Mesendoderm (in vitro differentiated cells): ENCODE data around the gene FN3K.
"Not testable (repeated sequence)": the region's sequence is repeated elsewhere in the genome, so short reads cannot be mapped to it uniquely, and the experiment has no call there.

Source experiments
- DNase-seq: peaks from one replicate; pipeline ENCODE4 v3.0.0; 2013
- H2AK5ac ChIP-seq: 2 replicates; pipeline ENCODE4 v1.6.1; 2013; ENCODE audit warnings: low read length, inconsistent platforms
- H2BK120ac ChIP-seq: 2 replicates; pipeline ENCODE4 v1.6.1; 2013; ENCODE audit warnings: low read depth, mild to moderate bottlenecking, low read length, moderate library complexity, mixed read lengths
- H2BK15ac ChIP-seq: replicated peaks from 2 replicates; pipeline ENCODE4 v1.6.1; 2013; ENCODE audit warnings: low read depth, mild to moderate bottlenecking, moderate library complexity
- H2BK5ac ChIP-seq: 2 replicates; pipeline ENCODE4 v1.6.1; 2013; ENCODE audit warnings: low read length, inconsistent platforms
- H3K18ac ChIP-seq: 2 replicates; pipeline ENCODE4 v1.6.1; 2013; ENCODE audit warnings: mild to moderate bottlenecking, low read length, mixed read lengths
- H3K23ac ChIP-seq: one replicate; pipeline ENCODE4 v1.6.1; 2013; ENCODE audit warnings: low read length
- H3K27ac ChIP-seq: 2 replicates; pipeline ENCODE4 v1.5.1; 2013; ENCODE audit warnings: low read depth, mild to moderate bottlenecking, inconsistent platforms, low read length, moderate library complexity
- H3K27me3 ChIP-seq: 2 replicates; pipeline ENCODE4 v1.6.1; 2013; ENCODE audit warnings: low read length, control low read depth, mild to moderate bottlenecking, inconsistent platforms; ENCODE audit not compliant: insufficient read depth, poor library complexity
- H3K36me3 ChIP-seq: 2 replicates; pipeline ENCODE4 v1.6.1; 2013; ENCODE audit warnings: low read length, inconsistent platforms; ENCODE audit not compliant: control insufficient read depth, insufficient read depth
- H3K4ac ChIP-seq: one replicate; pipeline ENCODE4 v1.6.1; 2013; ENCODE audit warnings: low read depth, mild to moderate bottlenecking, low read length, moderate library complexity
- H3K4me1 ChIP-seq: 2 replicates; pipeline ENCODE4 v1.6.1; 2013; ENCODE audit warnings: low read depth, low read length, inconsistent platforms; ENCODE audit not compliant: control insufficient read depth
- H3K4me2 ChIP-seq: 2 replicates; pipeline ENCODE4 v1.6.1; 2013; ENCODE audit warnings: low read length
- H3K4me3 ChIP-seq: 2 replicates; pipeline ENCODE4 v1.5.1; 2013; ENCODE audit warnings: mild to moderate bottlenecking, low read length
- H3K56ac ChIP-seq: one replicate; pipeline ENCODE4 v1.6.1; 2013; ENCODE audit warnings: low read length
- H3K79me1 ChIP-seq: 2 replicates; pipeline ENCODE4 v1.6.1; 2013; ENCODE audit warnings: low read length, inconsistent platforms
- H3K79me2 ChIP-seq: 2 replicates; pipeline ENCODE4 v1.6.1; 2013; ENCODE audit warnings: mild to moderate bottlenecking, low read length; ENCODE audit not compliant: control insufficient read depth, insufficient read depth
- H3K9ac ChIP-seq: 2 replicates; pipeline ENCODE4 v1.6.1; 2013; ENCODE audit warnings: low read length, inconsistent platforms
- H4K5ac ChIP-seq: one replicate; pipeline ENCODE4 v1.6.1; 2013; ENCODE audit warnings: low read length
- H4K8ac ChIP-seq: one replicate; pipeline ENCODE4 v1.6.1; 2013; ENCODE audit warnings: low read depth, mild to moderate bottlenecking, control low read depth, low read length, moderate library complexity
- WGBS: extraction: QIAGEN DNeasy Blood & Tissue Kit; methylation state at CpG from one replicate; pipeline ENCODE4 v1.1.7; 2013; ENCODE audit warnings: low lambda C conversion rate, missing lambda C conversion rate; ENCODE audit not compliant: insufficient coverage; ENCODE audit errors: extremely low coverage; 5-methylcytosine and 5-hydroxymethylcytosine counted together

The FN3K gene

GRCh38 chr17:82772026-82772425 is 36.6 kb downstream of the FN3K start:
- H3K9ac ChIP-seq, result no peak overlapping the region
- H3K4ac ChIP-seq, result no peak overlapping the region
- no peak overlapping the region for H3K27ac ChIP-seq
- no peak overlapping the region for H3K18ac ChIP-seq
- H3K23ac ChIP-seq, result no peak overlapping the region
- peaks cover 5% of the 10 kb centered on the region for H3K36me3 ChIP-seq
- peaks cover 6% of the 10 kb centered on the region for H3K79me1 ChIP-seq
- no peak overlapping the region for H3K56ac ChIP-seq
- no CpG with 5 or more reads among the region's 3 CpGs for WGBS
- H2BK5ac ChIP-seq, result no peak overlapping the region
- no peak overlapping the region for H2AK5ac ChIP-seq
- H3K4me2 ChIP-seq, result no peak overlapping the region
- H2BK15ac ChIP-seq, result no peak overlapping the region
- H4K8ac ChIP-seq, result no peak overlapping the region
- no peak overlapping the region for H2BK120ac ChIP-seq
- no peak overlapping the region for H4K5ac ChIP-seq
- no peak overlapping the region for H3K4me3 ChIP-seq
- H3K4me1 ChIP-seq, result no peaks in the 10 kb centered on the region
- no peak for DNase-seq
- peaks cover 2% of the 10 kb centered on the region for H3K79me2 ChIP-seq
- no peaks in the 10 kb centered on the region for H3K27me3 ChIP-seq

GRCh38 chr17:82774456-82774855 is 39.0 kb downstream of the FN3K start:
- no CpG with 5 or more reads among the region's 19 CpGs for WGBS

DNA sequence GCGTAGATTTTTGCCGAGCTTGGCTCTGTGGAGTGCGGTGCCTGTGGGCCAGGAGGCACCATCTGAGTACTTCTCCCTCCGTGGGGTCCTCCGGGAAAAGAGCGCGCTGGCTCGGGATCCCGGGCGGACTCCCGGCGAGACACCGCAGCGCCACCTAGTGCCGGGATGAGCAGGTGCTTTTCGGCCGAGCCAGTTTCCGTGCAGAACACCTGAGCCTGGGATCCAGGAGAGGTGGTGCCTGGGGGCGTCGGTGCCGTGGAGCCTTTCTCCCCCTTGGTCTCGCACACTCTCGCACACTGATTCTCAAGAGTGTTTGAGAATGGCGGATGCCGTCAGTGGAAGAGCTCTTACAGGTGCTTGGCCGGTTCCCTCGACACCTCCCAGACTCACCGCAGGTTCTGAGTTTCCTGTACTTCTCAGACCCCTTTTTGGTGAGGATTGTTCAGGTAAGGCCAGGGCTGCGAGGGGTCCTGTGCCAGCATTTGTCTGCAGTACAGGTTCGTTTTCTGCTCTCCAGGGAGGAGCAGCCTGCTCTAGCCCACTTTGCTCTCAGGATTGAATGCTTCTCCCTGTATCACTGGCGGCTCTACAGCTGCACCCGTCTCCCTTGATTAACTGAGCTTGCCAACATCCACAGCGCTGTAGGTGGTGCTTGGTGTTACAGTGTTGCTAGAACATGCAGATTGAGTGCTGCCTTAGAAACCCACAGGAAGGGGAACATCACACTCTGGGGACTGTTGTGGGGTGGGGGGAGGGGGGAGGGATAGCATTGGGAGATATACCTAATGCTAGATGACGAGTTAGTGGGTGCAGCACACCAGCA is 39.8 kb downstream of the FN3K start:
- Histone ChIP-seq H2AK5ac (no peak overlapping the region), H3K23ac (no peak overlapping the region), H3K18ac (no peak overlapping the region), H3K4me3 (no peak overlapping the region), H3K56ac (no peak overlapping the region), H4K8ac (no peak overlapping the region), H3K36me3 (peaks cover 2% of the 10 kb centered on the region), H3K79me2 (peaks cover 2% of the 10 kb centered on the region), H3K4me2 (no peak overlapping the region), H3K27ac (no peak overlapping the region), H2BK120ac (no peak overlapping the region), H2BK15ac (no peak overlapping the region), H3K79me1 (peaks cover 6% of the 10 kb centered on the region), H3K4me1 (no peaks in the 10 kb centered on the region), H2BK5ac (no peak overlapping the region), H3K9ac (no peak overlapping the region), H3K4ac (no peak overlapping the region), H3K27me3 (no peaks in the 10 kb centered on the region), H4K5ac (no peak overlapping the region)
- no CpG with 5 or more reads among the region's 34 CpGs for WGBS
- peak; percentile 70 for DNase-seq

More at GRCh38 chr17:82774456-82774855, 39.0 kb downstream of the FN3K start:
- H3K4me3 ChIP-seq, H2BK5ac ChIP-seq, H2BK120ac ChIP-seq, H3K9ac ChIP-seq, H3K4me1 ChIP-seq, H3K27me3 ChIP-seq, H3K36me3 ChIP-seq, H3K18ac ChIP-seq, H3K79me2 ChIP-seq, H3K79me1 ChIP-seq, H4K8ac ChIP-seq, H2AK5ac ChIP-seq, DNase-seq, H3K4me2 ChIP-seq, H3K23ac ChIP-seq, H3K27ac ChIP-seq, H2BK15ac ChIP-seq, H3K4ac ChIP-seq, H4K5ac ChIP-seq, H3K56ac ChIP-seq: not testable (repeated sequence)

DNA sequence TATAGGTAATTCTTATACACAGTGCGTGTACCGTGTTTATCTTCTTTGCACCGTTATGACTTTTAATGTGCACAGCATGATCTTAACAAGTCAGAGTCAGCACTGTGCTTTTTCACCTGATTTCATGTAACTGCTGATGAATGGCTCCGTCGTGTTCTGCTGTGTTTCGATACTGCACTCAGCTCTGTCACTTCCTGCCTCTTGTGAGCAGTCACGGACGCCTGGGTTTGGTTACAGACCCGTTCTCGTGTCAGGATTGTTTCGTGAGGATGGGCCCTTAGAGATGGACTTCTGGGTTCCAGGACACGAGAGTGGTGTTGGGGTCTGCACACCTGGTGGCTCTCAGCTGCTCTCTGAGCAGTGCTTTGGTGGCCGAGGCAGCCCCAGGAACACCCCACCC is 41.0 kb downstream of the FN3K start:
- Histone ChIP-seq H4K8ac (no peak overlapping the region), H3K18ac (no peak overlapping the region), H3K4me1 (no peaks in the 10 kb centered on the region), H2BK5ac (no peak overlapping the region), H3K79me2 (peaks cover 2% of the 10 kb centered on the region), H3K4me2 (no peak overlapping the region), H2BK15ac (no peak overlapping the region), H3K4ac (no peak overlapping the region), H3K9ac (no peak overlapping the region), H2BK120ac (no peak overlapping the region), H3K56ac (no peak overlapping the region), H3K23ac (no peak overlapping the region), H3K27me3 (no peaks in the 10 kb centered on the region), H3K4me3 (no peak overlapping the region), H3K79me1 (peaks cover 6% of the 10 kb centered on the region), H4K5ac (no peak overlapping the region), H3K36me3 (peaks cover 2% of the 10 kb centered on the region), H3K27ac (no peak overlapping the region), H2AK5ac (no peak overlapping the region)
- DNase-seq, result no peak
- no CpG with 5 or more reads among the region's 13 CpGs for WGBS

GRCh38 chr17:82777778-82778375 is 42.5 kb downstream of the FN3K start:
- H3K27me3 ChIP-seq, H4K8ac ChIP-seq, H4K5ac ChIP-seq, H3K4ac ChIP-seq, H3K79me2 ChIP-seq, H2BK120ac ChIP-seq, DNase-seq, H2AK5ac ChIP-seq, H3K4me2 ChIP-seq, H3K9ac ChIP-seq, H3K23ac ChIP-seq, H2BK5ac ChIP-seq, H3K56ac ChIP-seq, H3K18ac ChIP-seq, H2BK15ac ChIP-seq, H3K36me3 ChIP-seq, H3K4me1 ChIP-seq, H3K27ac ChIP-seq, H3K4me3 ChIP-seq, H3K79me1 ChIP-seq: not testable (repeated sequence)
- no CpG with 5 or more reads among the region's 21 CpGs for WGBS
